ENCODE data around the gene TXN2.
"Not testable (repeated sequence)": the region's sequence is repeated elsewhere in the genome, so short reads cannot be mapped to it uniquely, and the experiment has no call there.

Gene TXN2

GRCh38 chr22:36455571-36456463 lies 25.6 kb downstream of the TXN2 start:
- 83% methylated on average over 21 of the region's 21 CpGs for WGBS, 2 experiments
- H3K27ac ChIP-seq (ENCODE audit: insufficient read depth, low read depth, low read length, poor library complexity, severe bottlenecking) = no peak overlapping the region
- no peaks in the 10 kb centered on the region for H3K36me3 ChIP-seq (ENCODE audit: control insufficient read depth, insufficient read depth, low read length)
- no peaks in the 10 kb centered on the region for H3K9me3 ChIP-seq (ENCODE audit: control insufficient read depth, low read length)
- peak overlapping the region; percentile 39 for H3K4me3 ChIP-seq (ENCODE audit: insufficient read depth, low read depth, low read length)
- H3K27me3 ChIP-seq (ENCODE audit: control insufficient read depth, insufficient read depth, low read length, poor library complexity, severe bottlenecking) = no peaks in the 10 kb centered on the region
- H3K4me1 ChIP-seq (ENCODE audit: control insufficient read depth, insufficient read depth, low read length) = peaks cover 9% of the 10 kb centered on the region

- H3K4me3 ChIP-seq (ENCODE audit: insufficient read depth, low read depth, low read length) = peak overlapping the region; percentile 39
- WGBS, 2 experiments = 3% methylated on average over 61 of the region's 61 CpGs
- no peaks in the 10 kb centered on the region for H3K36me3 ChIP-seq (ENCODE audit: control insufficient read depth, insufficient read depth, low read length)
- no peak overlapping the region for H3K27ac ChIP-seq (ENCODE audit: insufficient read depth, low read depth, low read length, poor library complexity, severe bottlenecking)
- H3K9me3 ChIP-seq (ENCODE audit: control insufficient read depth, low read length) = no peaks in the 10 kb centered on the region
- peaks cover 9% of the 10 kb centered on the region for H3K4me1 ChIP-seq (ENCODE audit: control insufficient read depth, insufficient read depth, low read length)
- H3K27me3 ChIP-seq (ENCODE audit: control insufficient read depth, insufficient read depth, low read length, poor library complexity, severe bottlenecking) = no peaks in the 10 kb centered on the region
These were observed 26.4 kb downstream of the TXN2 start for GRCh38 chr22:36454916-36455570.

GRCh38 chr22:36453855-36454378 lies 27.5 kb downstream of the TXN2 start:
- Histone ChIP-seq H3K27me3 (ENCODE audit: control insufficient read depth, insufficient read depth, low read length, poor library complexity, severe bottlenecking) (no peaks in the 10 kb centered on the region), H3K4me3 (ENCODE audit: insufficient read depth, low read depth, low read length) (no peak overlapping the region), H3K36me3 (ENCODE audit: control insufficient read depth, insufficient read depth, low read length) (no peaks in the 10 kb centered on the region), H3K9me3 (ENCODE audit: control insufficient read depth, low read length) (no peaks in the 10 kb centered on the region), H3K27ac (ENCODE audit: insufficient read depth, low read depth, low read length, poor library complexity, severe bottlenecking) (no peak overlapping the region), H3K4me1 (ENCODE audit: control insufficient read depth, insufficient read depth, low read length) (peaks cover 6% of the 10 kb centered on the region)
- WGBS, 2 experiments = 91 to 94% methylated on average over 16 of the region's 16 CpGs

GRCh38 chr22:36452978-36453607 lies 28.3 kb downstream of the TXN2 start:
- H3K27ac ChIP-seq (ENCODE audit: insufficient read depth, low read depth, low read length, poor library complexity, severe bottlenecking); H3K36me3 ChIP-seq (ENCODE audit: control insufficient read depth, insufficient read depth, low read length); H3K9me3 ChIP-seq (ENCODE audit: control insufficient read depth, low read length); H3K4me3 ChIP-seq (ENCODE audit: insufficient read depth, low read depth, low read length); H3K4me1 ChIP-seq (ENCODE audit: control insufficient read depth, insufficient read depth, low read length); H3K27me3 ChIP-seq (ENCODE audit: control insufficient read depth, insufficient read depth, low read length, poor library complexity, severe bottlenecking): not testable (repeated sequence)
- WGBS, 2 experiments = 91 to 95% methylated on average over 4 of the region's 5 CpGs

GRCh38 chr22:36452250-36452977 lies 29.0 kb downstream of the TXN2 start:
- Histone ChIP-seq H3K27me3 (ENCODE audit: control insufficient read depth, insufficient read depth, low read length, poor library complexity, severe bottlenecking) (no peaks in the 10 kb centered on the region), H3K4me1 (ENCODE audit: control insufficient read depth, insufficient read depth, low read length) (peaks cover 7% of the 10 kb centered on the region), H3K27ac (ENCODE audit: insufficient read depth, low read depth, low read length, poor library complexity, severe bottlenecking) (no peak overlapping the region), H3K4me3 (ENCODE audit: insufficient read depth, low read depth, low read length) (no peak overlapping the region), H3K9me3 (ENCODE audit: control insufficient read depth, low read length) (no peaks in the 10 kb centered on the region), H3K36me3 (ENCODE audit: control insufficient read depth, insufficient read depth, low read length) (no peaks in the 10 kb centered on the region)
- WGBS, 2 experiments = 91 to 95% methylated on average over 9 of the region's 9 CpGs

- not testable (repeated sequence) for H3K27ac ChIP-seq (ENCODE audit: insufficient read depth, low read depth, low read length, poor library complexity, severe bottlenecking); H3K4me3 ChIP-seq (ENCODE audit: insufficient read depth, low read depth, low read length); H3K4me1 ChIP-seq (ENCODE audit: control insufficient read depth, insufficient read depth, low read length); H3K36me3 ChIP-seq (ENCODE audit: control insufficient read depth, insufficient read depth, low read length); H3K9me3 ChIP-seq (ENCODE audit: control insufficient read depth, low read length); H3K27me3 ChIP-seq (ENCODE audit: control insufficient read depth, insufficient read depth, low read length, poor library complexity, severe bottlenecking)
- 93 to 94% methylated on average over 7 of the region's 7 CpGs for WGBS, 2 experiments
These were observed 30.5 kb downstream of the TXN2 start for GRCh38 chr22:36450923-36451322.

- Histone ChIP-seq H3K27me3 (ENCODE audit: control insufficient read depth, insufficient read depth, low read length, poor library complexity, severe bottlenecking) (no peaks in the 10 kb centered on the region), H3K4me3 (ENCODE audit: insufficient read depth, low read depth, low read length) (no peak overlapping the region), H3K36me3 (ENCODE audit: control insufficient read depth, insufficient read depth, low read length) (no peaks in the 10 kb centered on the region), H3K9me3 (ENCODE audit: control insufficient read depth, low read length) (no peaks in the 10 kb centered on the region), H3K27ac (ENCODE audit: insufficient read depth, low read depth, low read length, poor library complexity, severe bottlenecking) (no peak overlapping the region), H3K4me1 (ENCODE audit: control insufficient read depth, insufficient read depth, low read length) (peaks cover 3% of the 10 kb centered on the region)
- 86 to 88% methylated on average over 11 of the region's 11 CpGs for WGBS, 2 experiments
These were observed 31.8 kb downstream of the TXN2 start for GRCh38 chr22:36449596-36450175.

GRCh38 chr22:36447632-36448031 lies 33.8 kb downstream of the TXN2 start:
- Histone ChIP-seq H3K27ac (ENCODE audit: insufficient read depth, low read depth, low read length, poor library complexity, severe bottlenecking) (no peak overlapping the region), H3K4me1 (ENCODE audit: control insufficient read depth, insufficient read depth, low read length) (peaks cover 3% of the 10 kb centered on the region), H3K36me3 (ENCODE audit: control insufficient read depth, insufficient read depth, low read length) (no peaks in the 10 kb centered on the region), H3K9me3 (ENCODE audit: control insufficient read depth, low read length) (no peaks in the 10 kb centered on the region), H3K4me3 (ENCODE audit: insufficient read depth, low read depth, low read length) (no peak overlapping the region), H3K27me3 (ENCODE audit: control insufficient read depth, insufficient read depth, low read length, poor library complexity, severe bottlenecking) (no peaks in the 10 kb centered on the region)
- 91 to 97% methylated on average over 2 of the region's 2 CpGs for WGBS, 2 experiments

- 91 to 92% methylated on average over 8 of the region's 8 CpGs for WGBS, 2 experiments
- Histone ChIP-seq H3K36me3 (ENCODE audit: control insufficient read depth, insufficient read depth, low read length) (no peaks in the 10 kb centered on the region), H3K4me3 (ENCODE audit: insufficient read depth, low read depth, low read length) (no peak overlapping the region), H3K27ac (ENCODE audit: insufficient read depth, low read depth, low read length, poor library complexity, severe bottlenecking) (no peak overlapping the region), H3K9me3 (ENCODE audit: control insufficient read depth, low read length) (no peaks in the 10 kb centered on the region), H3K27me3 (ENCODE audit: control insufficient read depth, insufficient read depth, low read length, poor library complexity, severe bottlenecking) (no peaks in the 10 kb centered on the region), H3K4me1 (ENCODE audit: control insufficient read depth, insufficient read depth, low read length) (peaks cover 3% of the 10 kb centered on the region)
These were observed 36.2 kb downstream of the TXN2 start for GRCh38 chr22:36445158-36445668.
